Hematopoietic multipotent progenitor cell treated with erythropoietin and hydrocortisone succinate and interleukin-3 and kit ligand, for 4 days (in vitro differentiated cells): ENCODE measurements around the gene TMEM39B.
"Not testable (repeated sequence)": the region's sequence is repeated elsewhere in the genome, so short reads cannot be mapped to it uniquely, and the experiment has no call there.

Experiments
- DNase-seq: peaks from one replicate; pipeline ENCODE4 v3.0.0-alpha.2; 2015

The TMEM39B gene

GRCh38 chr1:32071758-32072621, 749 bp upstream of the TMEM39B start:
- DNase-seq = no peak

GRCh38 chr1:32073299-32074229, 825 bp downstream of the TMEM39B start:
- DNase-seq = no peak

DNA sequence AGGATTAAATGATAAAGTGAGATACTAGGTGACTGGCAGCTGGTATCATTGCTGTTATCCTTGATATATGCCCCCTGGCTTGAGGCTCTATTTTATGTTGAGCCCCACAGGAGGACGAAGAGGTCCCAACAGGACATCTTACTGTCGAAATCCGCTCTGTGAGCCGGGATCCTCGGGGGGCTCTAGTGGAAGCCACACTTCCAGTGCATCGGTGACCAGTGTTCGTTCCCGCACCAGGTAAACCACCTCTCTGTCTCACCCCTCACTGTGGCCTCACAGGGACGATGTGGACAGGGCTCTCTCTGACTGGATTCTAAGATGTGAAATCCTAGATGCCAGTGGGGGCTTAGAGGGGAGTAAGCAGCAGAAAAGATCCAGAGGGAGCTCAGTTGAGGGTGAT, 2.1 kb downstream of the TMEM39B start:
- no peak for DNase-seq

- no peak for DNase-seq
These were observed 4.7 kb downstream of the TMEM39B start for GRCh38 chr1:32077451-32077850.

- DNase-seq = peak; percentile 40
These were observed 9.3 kb downstream of the TMEM39B start for GRCh38 chr1:32082022-32082421.

DNA sequence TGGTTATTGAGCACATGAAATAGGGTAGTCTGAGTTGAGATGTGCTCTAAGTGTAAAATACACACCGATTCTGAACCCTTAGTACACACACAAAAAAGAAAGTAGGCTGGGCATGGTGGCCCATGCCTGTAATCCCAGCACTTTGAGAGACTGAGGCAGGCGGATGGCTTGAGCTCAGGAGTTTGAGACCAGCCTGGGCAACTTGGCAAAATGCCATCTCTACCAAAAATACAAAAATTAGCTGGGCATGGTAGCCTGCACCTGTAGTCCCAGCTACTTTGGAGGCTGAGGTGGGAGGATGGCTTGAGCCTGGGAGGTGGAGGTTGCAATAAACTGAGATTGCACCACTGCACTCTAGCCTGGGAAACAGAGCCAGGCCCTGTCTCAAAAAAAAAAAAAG, 13.6 kb downstream of the TMEM39B start:
- DNase-seq = not testable (repeated sequence)

DNA sequence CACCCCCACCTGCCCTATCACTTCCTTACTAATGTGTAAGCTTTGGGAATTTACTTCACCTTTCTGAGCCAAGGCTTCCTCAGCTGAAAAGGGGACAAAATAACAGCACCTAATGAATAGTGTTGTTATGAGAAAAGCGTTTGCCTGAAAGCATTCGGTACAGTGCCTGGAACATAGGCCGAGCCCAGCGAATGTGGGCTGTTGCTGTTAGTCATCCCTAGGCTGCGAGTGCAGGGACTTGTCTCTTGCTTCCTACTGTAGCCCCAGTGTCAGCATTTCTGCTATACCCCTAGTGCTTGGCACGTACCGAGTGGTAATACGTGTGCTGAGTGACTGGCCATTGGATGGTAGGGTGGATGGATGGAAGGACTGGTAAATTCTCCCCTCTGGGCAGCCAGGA, 18.4 kb downstream of the TMEM39B start:
- DNase-seq = no peak

DNA sequence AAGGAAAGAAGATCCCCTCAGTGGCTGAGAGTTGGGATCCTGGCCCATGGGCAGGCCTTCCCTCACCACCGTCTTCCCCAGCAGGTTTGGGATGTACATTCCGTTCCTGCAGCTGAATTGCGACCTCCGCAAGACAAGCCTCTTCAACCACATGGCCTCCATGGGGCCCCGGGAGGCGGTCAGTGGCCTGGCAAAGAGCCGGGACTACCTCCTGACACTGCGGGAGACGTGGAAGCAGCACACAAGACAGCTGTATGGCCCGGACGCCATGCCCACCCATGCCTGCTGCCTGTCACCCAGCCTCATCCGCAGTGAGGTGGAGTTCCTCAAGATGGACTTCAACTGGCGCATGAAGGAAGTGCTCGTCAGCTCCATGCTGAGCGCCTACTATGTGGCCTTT, 18.9 kb downstream of the TMEM39B start:
- DNase-seq = no peak

DNA sequence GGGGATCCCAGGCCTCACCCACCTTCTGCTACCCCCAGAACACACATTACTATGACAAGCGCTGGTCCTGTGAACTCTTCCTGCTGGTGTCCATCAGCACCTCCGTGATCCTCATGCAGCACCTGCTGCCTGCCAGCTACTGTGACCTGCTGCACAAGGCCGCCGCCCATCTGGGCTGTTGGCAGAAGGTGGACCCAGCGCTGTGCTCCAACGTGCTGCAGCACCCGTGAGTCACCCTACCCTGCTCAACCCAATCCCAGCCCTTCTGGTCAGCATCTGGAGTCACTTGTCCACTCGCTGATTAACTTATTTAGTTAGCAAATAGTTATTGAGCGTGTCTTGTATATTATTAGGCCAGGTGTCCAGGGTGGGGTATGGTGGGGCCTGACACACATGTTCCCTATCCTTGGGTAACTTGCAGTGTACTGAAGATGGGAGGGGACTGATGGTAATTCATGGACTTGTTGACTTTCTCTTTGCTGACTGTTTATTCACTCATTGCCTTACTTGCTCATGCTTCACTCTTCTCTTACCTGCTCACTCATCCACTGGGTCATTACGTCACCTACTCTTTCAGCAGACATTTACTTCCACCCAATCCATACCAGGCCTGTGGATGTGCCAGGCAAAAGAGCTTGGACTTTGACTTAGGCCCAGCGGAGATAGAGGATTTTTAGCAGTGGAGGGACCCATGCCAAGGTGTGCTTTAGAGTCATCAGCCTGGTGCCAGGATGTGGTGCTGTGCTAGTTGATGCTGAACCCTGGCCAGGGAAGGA, 22.2 kb downstream of the TMEM39B start:
- no peak for DNase-seq

GRCh38 chr1:32099426-32099825, 26.7 kb downstream of the TMEM39B start:
- DNase-seq = no peak

DNA sequence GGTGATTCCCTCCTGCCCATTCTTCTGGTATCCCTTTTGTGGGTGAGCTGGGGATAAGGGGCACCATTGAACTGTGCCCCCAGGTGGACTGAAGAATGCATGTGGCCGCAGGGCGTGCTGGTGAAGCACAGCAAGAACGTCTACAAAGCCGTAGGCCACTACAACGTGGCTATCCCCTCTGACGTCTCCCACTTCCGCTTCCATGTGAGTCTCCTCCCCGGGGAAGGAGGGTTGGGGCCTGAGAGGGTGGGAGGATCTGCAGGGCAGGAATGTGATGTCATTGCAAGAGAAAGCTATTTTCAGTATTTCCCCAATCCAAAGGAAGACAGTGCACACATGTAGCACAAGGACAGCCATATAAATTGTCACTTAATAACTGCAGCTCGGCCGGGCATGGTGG, 27.6 kb downstream of the TMEM39B start:
- DNase-seq = no peak

DNA sequence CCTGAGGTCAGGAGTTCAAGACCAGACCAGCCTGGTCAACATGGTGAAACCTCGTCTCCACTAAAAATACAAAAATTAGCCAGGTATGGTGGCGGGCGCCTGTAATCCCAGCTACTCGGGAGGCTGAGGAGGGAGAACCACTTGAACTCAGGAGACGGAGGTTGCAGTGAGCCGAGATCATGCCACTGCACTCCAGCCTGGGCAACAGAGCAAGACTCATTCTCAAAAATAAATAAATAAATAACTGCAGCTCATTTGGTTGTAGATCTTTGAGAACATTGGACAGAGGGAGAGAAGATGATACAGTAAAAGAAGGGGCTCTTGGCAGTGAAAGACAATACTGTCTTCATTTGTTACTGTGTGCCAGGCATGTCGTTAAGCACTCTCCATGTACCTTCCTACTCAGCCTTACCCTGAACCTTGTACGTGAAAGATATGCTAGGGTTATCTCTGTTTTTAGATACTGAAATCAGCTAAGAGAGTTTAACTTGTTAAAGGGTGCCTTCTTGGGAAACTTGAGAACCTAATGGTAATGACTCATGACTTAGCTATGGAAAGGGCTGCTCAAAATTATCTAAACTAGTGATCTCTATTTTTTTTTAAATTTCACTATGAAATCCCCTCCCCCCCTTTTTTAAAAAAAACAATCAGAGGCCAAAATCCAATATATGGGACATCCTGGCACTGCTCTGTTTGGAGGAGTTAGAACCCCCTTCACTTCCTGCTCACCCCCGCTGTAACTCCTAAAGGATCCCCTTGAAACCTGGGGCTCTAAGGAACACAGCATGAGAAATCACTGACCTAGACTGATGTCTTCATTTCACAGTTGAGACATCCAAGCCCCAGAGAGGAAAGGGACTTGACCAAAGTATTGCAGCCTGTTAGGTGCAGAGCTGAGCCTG, 28.3 kb downstream of the TMEM39B start:
- no peak for DNase-seq

DNA sequence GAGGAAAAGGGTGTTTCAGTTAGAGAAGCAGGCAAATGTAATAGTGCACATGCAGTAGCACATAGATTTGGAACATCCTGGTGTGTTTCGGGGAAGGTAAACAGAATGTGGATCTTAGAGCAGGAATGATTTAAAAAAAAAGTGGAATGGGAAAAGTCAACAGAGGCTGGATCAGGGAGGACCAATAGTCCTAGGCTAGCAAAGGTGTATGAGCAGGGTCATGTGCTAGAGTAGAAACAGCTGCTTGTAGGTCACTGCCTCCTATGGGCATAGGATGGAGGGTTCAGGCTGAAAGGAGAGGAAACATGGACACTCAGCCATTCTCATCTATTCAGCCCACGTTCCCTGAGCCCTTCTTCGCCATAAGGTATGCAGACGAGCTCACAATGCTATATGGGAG, 31.4 kb downstream of the TMEM39B start:
- no peak for DNase-seq

- DNase-seq = no peak
These were observed 32.6 kb downstream of the TMEM39B start for GRCh38 chr1:32105338-32105737.

DNA sequence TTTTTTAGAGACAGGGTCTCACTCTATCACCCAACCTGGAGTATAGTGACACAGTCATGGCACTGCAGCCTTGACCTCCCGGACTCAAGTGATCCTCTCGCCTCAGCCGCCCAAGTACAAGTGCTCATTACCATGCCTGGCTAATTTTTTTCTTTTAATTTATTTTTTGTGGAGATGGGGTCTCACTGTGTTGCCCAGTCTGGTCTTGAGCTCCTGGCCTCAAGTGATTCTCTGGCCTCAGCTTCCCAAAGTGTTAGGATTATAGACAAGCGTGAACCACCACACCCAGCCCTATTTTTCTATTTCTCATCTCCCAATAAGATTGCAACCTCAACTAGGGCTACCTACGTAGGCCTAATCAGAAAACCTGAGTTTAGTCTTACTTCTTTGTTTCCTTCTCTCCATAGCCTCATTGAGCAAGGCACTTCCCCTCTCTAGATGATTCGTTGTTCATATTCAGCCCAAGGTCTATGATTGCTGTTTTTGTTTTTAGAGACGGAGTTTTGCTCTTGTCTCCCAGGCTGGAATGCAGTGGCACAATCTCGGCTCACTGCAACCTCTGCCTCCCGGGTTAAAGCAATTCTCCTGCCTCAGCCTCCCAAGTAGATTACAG, 34.0 kb downstream of the TMEM39B start:
- DNase-seq = peak; percentile 31

GRCh38 chr1:32107742-32108661, 35.3 kb downstream of the TMEM39B start, which contains the start of gene KPNA6:
Gene KPNA6, plus strand, starts transcription at chr1:32108056. Its CDS starts 75 bp downstream, at chr1:32108131.
- peak; percentile 98 for DNase-seq

GRCh38 chr1:32111040-32111623, 38.4 kb downstream of the TMEM39B start:
- DNase-seq = no peak

GRCh38 chr1:32111789-32112188, 39.0 kb downstream of the TMEM39B start:
- DNase-seq = no peak

- DNase-seq = no peak
These were observed 40.2 kb downstream of the TMEM39B start for GRCh38 chr1:32112806-32113375.
